LNCaP clone FGC (cell line): ENCODE measurements around the gene RAD51D.

ENCODE experiments used
- DNase-seq: peaks from one replicate; pipeline ENCODE4 v3.0.0-alpha.2; 2011; ENCODE audit warnings: low read depth
- H3K4me3 ChIP-seq: 2 replicates; pipeline ENCODE4 v1.5.1; 2011; ENCODE audit warnings: mild to moderate bottlenecking, low read depth, low read length, control low read depth
- TF ChIP-seq, protein P1 (sequence below): IDR thresholded peaks from 2 replicates; pipeline ENCODE4 v1.5.1; 2012; ENCODE audit warnings: mild to moderate bottlenecking; ENCODE audit not compliant: control insufficient read depth, insufficient read depth; ENCODE audit errors: extremely low read depth

RAD51D gene

DNA sequence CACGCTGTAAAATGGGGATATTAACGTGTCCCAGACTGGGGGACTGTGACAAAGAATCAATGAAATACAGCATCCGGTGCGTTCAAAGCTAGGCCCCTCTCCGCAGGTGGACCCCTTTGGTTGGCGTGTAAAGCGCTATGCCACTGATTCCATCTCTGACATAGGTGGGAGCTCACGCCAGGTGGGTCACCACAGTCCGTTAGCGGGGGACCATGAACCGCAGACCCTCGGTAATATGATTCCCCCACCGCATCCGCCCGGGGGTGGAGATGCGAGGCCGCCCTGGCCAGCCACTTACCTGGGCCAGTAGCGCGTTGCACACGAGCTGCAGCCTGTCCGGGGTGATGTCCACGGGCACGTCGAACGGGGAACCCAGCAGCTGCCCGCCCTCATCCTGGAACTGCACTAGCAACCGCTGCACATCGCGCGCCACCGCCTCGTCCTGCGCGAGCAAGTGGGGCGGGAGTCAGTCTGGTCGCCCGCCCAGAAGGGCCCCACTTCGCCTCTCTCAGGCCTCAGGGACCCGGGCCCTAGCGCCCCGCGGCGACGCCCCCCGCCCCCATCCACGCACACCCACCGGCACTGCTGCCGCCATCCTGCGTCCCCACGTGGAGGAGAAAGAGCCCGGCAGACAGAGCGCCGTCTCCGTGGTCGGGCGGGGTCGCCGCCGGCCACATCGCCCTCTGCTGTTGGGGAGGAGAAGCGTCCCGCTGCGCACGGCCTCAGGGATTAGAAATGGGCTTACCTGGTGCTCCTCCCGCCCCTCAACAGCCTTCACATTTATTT is 22.2 kb upstream of the RAD51D start, which contains the start of gene NLE1:
Gene NLE1 (minus strand): TSS at position 623 of the 786 bp plus-strand sequence. CDS start 28 bp downstream, at position 595.
- TF ChIP-seq, protein P1, sequence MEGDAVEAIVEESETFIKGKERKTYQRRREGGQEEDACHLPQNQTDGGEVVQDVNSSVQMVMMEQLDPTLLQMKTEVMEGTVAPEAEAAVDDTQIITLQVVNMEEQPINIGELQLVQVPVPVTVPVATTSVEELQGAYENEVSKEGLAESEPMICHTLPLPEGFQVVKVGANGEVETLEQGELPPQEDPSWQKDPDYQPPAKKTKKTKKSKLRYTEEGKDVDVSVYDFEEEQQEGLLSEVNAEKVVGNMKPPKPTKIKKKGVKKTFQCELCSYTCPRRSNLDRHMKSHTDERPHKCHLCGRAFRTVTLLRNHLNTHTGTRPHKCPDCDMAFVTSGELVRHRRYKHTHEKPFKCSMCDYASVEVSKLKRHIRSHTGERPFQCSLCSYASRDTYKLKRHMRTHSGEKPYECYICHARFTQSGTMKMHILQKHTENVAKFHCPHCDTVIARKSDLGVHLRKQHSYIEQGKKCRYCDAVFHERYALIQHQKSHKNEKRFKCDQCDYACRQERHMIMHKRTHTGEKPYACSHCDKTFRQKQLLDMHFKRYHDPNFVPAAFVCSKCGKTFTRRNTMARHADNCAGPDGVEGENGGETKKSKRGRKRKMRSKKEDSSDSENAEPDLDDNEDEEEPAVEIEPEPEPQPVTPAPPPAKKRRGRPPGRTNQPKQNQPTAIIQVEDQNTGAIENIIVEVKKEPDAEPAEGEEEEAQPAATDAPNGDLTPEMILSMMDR, result peak; percentile 97
- DNase-seq, result peak; percentile 56
- H3K4me3 ChIP-seq, result peak within 1 kb of the TSS; percentile 98

DNA sequence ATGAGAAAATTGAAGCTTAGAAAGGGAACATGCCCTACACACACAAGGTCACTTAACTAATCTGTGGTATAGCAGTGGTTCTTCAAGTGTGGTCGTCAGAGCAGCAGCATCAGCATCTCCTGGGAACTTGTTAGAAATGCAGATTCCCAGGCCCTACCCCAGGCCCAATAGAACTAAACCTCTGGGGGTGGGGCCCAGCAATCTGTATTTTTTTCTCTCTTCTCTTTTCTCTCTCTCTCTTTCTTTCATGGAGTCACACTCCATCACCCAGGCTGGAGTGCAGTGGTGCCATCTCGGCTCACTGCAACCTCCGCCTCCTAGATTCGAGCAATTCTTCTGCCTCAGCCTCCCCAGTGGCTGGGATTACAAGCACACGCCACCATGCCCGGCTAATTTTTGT is 18.6 kb upstream of the RAD51D start:
- H3K4me3 ChIP-seq, result no peak overlapping the region
- TF ChIP-seq, protein P1, result no peak
- DNase-seq, result no peak

DNA sequence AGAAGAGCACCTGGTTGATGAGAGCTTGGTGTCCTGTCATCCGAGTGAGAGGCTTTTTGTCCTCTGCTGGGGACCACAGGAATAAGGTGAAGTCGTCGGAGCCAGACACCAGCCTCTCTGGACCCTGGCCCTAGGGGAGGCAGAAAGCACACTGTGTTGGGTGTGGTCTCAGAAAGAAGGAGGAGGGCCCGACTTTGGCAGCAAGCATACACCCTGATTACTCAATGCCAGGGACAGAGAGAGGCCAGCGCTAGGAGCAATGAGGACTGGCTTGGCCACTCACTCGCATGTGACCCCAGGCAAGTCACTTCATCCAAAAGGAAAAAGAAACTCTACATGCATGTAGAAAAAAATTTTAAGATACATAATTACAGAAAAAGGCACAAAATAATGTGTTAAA is 15.7 kb upstream of the RAD51D start:
- no peak overlapping the region for H3K4me3 ChIP-seq
- DNase-seq, result no peak
- TF ChIP-seq, protein P1, result no peak

DNA sequence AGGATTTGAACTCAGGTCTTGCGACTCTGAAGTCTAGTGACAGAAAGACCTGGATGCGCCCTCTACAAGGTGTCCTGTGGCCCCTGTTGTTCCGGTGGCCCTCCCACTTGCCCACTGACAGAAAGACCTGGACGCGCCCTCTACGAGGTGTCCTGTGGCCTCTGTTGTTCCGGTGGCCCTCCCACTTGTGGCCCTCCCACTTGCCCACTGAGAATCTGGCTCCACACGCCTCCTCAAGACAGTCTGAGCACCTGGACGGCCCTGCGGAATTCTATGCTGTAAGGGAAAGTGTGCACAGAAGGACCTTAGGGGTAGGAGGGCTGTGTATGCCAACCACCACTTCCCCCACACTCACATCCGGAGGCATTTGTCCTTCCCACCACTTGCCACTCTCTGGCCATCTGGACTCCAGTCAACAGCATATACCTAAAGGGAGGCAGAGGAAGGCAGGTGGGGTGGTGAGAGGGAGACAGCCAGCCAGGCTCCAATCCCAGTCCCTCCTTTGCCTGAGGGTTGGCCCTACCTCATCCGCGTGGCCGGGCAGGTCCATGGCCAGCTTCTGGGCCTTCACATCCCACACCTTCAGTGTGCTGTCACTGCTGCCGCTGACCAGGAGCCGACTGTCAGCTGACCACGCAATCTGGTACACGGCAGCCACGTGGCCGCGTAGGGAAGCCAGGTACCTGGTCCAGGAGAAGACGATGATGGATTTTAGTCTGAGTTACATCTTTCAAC is 13.3 kb upstream of the RAD51D start:
- no peak overlapping the region for H3K4me3 ChIP-seq
- no peak for DNase-seq
- TF ChIP-seq, protein P1, result no peak

DNA sequence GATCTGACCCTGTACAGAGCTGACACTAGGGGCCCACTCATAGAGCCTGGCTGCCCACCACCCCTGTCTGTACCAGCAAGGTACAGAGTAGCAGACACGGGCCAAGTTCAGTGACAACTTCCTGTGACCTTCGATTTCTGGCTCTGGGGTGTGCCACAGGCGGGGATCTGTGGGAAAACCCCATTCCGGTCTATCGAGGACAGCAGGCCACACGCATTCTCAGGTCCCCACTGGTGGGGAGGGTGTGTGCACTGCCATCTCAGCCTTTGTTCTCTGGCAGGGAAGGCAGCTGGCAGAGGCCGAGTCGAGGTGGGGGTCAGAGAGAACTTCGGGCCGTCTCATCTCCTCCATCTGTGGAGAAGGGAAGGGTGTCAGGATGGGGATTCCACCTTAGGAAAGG is 12.4 kb upstream of the RAD51D start:
- TF ChIP-seq, protein P1, result no peak
- no peak for DNase-seq
- no peak overlapping the region for H3K4me3 ChIP-seq

DNA sequence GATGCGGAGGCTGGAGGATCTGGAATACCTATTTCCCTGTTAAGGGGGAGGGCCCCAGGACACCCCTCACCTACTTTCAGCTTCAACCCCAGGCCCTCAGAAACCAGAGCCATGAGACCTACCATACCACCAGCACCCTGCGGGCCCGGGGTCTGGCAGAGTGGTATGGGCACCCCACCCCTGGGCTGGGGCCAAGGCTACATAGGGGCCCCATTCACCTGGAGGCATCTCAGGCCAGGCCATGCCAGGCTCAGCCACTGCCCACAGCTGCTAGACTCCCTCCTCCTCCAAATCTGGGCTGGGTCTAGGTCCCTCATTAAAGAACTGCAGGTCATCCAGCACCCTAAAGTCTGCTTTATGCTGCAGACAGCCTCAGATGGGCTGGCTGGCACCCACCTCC is 10.7 kb upstream of the RAD51D start:
- TF ChIP-seq, protein P1, result no peak
- DNase-seq, result no peak
- H3K4me3 ChIP-seq, result no peak overlapping the region

DNA sequence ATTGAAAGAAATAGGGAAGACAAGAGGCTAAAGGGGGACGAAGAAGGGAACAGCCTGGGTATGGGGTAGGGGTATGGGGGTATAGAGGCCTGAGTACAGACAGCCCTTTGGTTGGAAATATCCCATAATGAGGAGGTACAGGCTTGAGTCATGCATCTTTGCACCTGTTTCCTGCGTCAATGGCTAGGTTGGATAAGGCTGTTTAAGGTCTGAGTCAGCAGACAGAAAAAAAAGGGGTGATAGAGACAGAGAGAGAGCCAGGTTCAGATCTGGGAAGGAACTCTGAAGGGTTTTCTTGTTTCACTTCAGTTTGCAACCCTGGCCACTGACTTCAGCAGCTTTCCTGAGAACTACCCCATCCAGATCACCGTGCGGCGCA is 10.3 kb upstream of the RAD51D start:
- H3K4me3 ChIP-seq, result no peak overlapping the region
- TF ChIP-seq, protein P1, result no peak
- DNase-seq, result no peak
